HCT116 (cell line): ENCODE measurements around the gene ATXN1.

ENCODE experiments used
- CEBPB ChIP-seq: IDR thresholded peaks from 2 replicates; pipeline ENCODE4 v1.6.1; 2012; ENCODE audit warnings: low read depth
- EZH2 ChIP-seq: fragments of 200-600 bp; sonication (generic); IDR thresholded peaks from 2 replicates; pipeline ENCODE4 v1.6.1; 2017; ENCODE audit warnings: antibody characterized with exemption, mixed run types
- EZH2phosphoT487 ChIP-seq: fragments of 200-600 bp; IDR thresholded peaks from 2 replicates; pipeline ENCODE4 v1.6.1; 2018; ENCODE audit warnings: antibody characterized with exemption, borderline replicate concordance
- POLR2A ChIP-seq: IDR thresholded peaks from 2 replicates; pipeline ENCODE4 v1.7.0; 2011; ENCODE audit warnings: borderline replicate concordance; ENCODE audit not compliant: insufficient read depth, insufficient read length; ENCODE audit errors: extremely low read depth
- POLR2AphosphoS5 ChIP-seq: IDR thresholded peaks from 2 replicates; pipeline ENCODE4 v1.6.1; 2011; ENCODE audit warnings: mild to moderate bottlenecking, low read depth, low read length, moderate library complexity
- SIN3A ChIP-seq: IDR thresholded peaks from 2 replicates; pipeline ENCODE4 v1.6.1; 2012; ENCODE audit warnings: low read depth
- SP1 ChIP-seq: IDR thresholded peaks from 2 replicates; pipeline ENCODE4 v1.6.1; 2012; ENCODE audit warnings: low read depth
- TCF7L2 ChIP-seq: IDR thresholded peaks from 2 replicates; pipeline ENCODE4 v1.7.0; 2011; ENCODE audit warnings: borderline replicate concordance, inconsistent platforms; ENCODE audit not compliant: insufficient read depth, insufficient read length; ENCODE audit errors: extremely low read depth
- ZFX ChIP-seq: fragments of 450-650 bp; IDR thresholded peaks from 2 replicates; pipeline ENCODE4 v1.6.1; 2017
- ZNF274 ChIP-seq: fragments of 200-500 bp; sonication (Bioruptor generic); IDR thresholded peaks from 2 replicates; pipeline ENCODE4 v1.6.1; 2014; ENCODE audit warnings: mild to moderate bottlenecking, low read depth, low read length, inconsistent platforms
- TF ChIP-seq, protein P1 (sequence below), 3 experiments: fragments of 200-600 bp in 1 of 3; sonication (generic) in 1 of 3; IDR thresholded peaks in 2 of 3; conservative IDR thresholded peaks in 1 of 3; 2 replicates each; pipeline ENCODE4 v1.5.1; 2012 to 2017; ENCODE audit warnings: low read depth in 2 of 3, low read length in 2 of 3, antibody characterized with exemption in 1 of 3, borderline replicate concordance in 1 of 3, control low read depth in 1 of 3, mild to moderate bottlenecking in 1 of 3, mixed read lengths in 1 of 3, mixed run types in 1 of 3, moderate library complexity in 1 of 3; ENCODE audit not compliant: insufficient read depth in 1 of 3
- TF ChIP-seq, protein P2 (sequence below): IDR thresholded peaks from 2 replicates; pipeline ENCODE4 v1.6.1; 2012
- TF ChIP-seq, protein P3 (sequence below): IDR thresholded peaks from 2 replicates; pipeline ENCODE4 v1.6.1; 2012
- TF ChIP-seq, protein P4 (sequence below): IDR thresholded peaks from 2 replicates; pipeline ENCODE4 v1.6.1; 2011; ENCODE audit warnings: mild to moderate bottlenecking, low read length, moderate library complexity; ENCODE audit not compliant: insufficient replicate concordance; ENCODE audit errors: extremely low read depth

DNA sequence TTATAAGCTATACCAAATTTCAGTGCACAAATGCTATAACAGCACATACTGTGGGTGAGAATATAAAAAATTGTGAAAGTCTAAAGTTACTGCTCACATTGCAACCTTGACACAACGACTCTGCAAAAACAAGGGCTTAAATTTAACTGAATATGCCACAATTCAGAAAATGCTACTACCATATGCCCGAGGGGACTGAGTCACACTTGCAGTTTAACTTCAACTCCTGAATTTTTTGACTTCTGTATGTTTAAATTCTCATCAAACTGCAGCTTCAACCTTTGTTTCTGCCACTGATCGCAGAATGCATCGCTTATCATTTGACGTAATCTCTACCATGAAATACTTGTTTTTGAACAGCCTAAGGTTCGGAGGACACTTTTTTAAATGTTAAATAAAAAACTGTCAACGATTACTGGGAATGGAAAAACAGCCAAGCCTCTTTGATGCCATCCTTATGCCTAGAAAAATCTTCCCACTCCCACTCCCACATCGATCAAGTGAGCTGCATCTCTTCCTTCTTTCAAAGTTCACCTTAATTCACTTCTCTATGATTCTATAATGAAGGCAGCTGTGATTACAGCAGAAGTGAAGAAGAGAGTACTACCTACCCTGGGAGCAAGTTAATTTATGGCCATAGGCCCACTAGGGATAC lies 136.5 kb downstream of the ATXN1 start:
- TF ChIP-seq, protein P1, sequence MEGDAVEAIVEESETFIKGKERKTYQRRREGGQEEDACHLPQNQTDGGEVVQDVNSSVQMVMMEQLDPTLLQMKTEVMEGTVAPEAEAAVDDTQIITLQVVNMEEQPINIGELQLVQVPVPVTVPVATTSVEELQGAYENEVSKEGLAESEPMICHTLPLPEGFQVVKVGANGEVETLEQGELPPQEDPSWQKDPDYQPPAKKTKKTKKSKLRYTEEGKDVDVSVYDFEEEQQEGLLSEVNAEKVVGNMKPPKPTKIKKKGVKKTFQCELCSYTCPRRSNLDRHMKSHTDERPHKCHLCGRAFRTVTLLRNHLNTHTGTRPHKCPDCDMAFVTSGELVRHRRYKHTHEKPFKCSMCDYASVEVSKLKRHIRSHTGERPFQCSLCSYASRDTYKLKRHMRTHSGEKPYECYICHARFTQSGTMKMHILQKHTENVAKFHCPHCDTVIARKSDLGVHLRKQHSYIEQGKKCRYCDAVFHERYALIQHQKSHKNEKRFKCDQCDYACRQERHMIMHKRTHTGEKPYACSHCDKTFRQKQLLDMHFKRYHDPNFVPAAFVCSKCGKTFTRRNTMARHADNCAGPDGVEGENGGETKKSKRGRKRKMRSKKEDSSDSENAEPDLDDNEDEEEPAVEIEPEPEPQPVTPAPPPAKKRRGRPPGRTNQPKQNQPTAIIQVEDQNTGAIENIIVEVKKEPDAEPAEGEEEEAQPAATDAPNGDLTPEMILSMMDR (IDR thresholded peaks at IDR 0.05 in 2 of 3, conservative IDR thresholded peaks at IDR 0.05 in 1 of 3; ENCODE audit: borderline replicate concordance in 1 of 3, insufficient read depth in 1 of 3, low read depth in 2 of 3, low read length in 2 of 3), result no peak
- TF ChIP-seq POLR2AphosphoS5, result no peak
- TF ChIP-seq, protein P2, sequence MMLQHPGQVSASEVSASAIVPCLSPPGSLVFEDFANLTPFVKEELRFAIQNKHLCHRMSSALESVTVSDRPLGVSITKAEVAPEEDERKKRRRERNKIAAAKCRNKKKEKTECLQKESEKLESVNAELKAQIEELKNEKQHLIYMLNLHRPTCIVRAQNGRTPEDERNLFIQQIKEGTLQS, result no peak
- no peak for TF ChIP-seq POLR2A
- TF ChIP-seq SIN3A, result no peak
- TF ChIP-seq, protein P3, sequence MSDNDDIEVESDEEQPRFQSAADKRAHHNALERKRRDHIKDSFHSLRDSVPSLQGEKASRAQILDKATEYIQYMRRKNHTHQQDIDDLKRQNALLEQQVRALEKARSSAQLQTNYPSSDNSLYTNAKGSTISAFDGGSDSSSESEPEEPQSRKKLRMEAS, result no peak
- TF ChIP-seq, protein P4, sequence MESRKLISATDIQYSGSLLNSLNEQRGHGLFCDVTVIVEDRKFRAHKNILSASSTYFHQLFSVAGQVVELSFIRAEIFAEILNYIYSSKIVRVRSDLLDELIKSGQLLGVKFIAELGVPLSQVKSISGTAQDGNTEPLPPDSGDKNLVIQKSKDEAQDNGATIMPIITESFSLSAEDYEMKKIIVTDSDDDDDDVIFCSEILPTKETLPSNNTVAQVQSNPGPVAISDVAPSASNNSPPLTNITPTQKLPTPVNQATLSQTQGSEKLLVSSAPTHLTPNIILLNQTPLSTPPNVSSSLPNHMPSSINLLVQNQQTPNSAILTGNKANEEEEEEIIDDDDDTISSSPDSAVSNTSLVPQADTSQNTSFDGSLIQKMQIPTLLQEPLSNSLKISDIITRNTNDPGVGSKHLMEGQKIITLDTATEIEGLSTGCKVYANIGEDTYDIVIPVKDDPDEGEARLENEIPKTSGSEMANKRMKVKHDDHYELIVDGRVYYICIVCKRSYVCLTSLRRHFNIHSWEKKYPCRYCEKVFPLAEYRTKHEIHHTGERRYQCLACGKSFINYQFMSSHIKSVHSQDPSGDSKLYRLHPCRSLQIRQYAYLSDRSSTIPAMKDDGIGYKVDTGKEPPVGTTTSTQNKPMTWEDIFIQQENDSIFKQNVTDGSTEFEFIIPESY, result no peak
- no peak for TF ChIP-seq TCF7L2
- no peak for TF ChIP-seq SP1
- TF ChIP-seq CEBPB, result no peak
- no peak for TF ChIP-seq EZH2
- no peak for TF ChIP-seq ZFX
- TF ChIP-seq ZNF274, result no peak
- no peak for TF ChIP-seq EZH2phosphoT487
